ENCODE measurements around the gene ERCC2. TPM values are rescaled to one million over a fixed set of nuclear protein-coding genes. Genes with fewer than 3 reads are reported as not detected.
A peak's percentile ranks its signal among the peaks of the same experiment; 100 is the strongest.
"Not testable (repeated sequence)": the region's sequence is repeated elsewhere in the genome, so short reads cannot be mapped to it uniquely, and the experiment has no call there.

The ERCC2 gene
- total RNA-seq, 1 donor = 52.5 TPM

GRCh38 chr19:45340232-45340898, 30.0 kb downstream of the ERCC2 start, which contains the start of gene KLC3:
Gene KLC3 (plus strand): TSS chr19:45340750. CDS start chr19:45345542, 4,792 bp downstream.
- TF ChIP-seq, protein P1, sequence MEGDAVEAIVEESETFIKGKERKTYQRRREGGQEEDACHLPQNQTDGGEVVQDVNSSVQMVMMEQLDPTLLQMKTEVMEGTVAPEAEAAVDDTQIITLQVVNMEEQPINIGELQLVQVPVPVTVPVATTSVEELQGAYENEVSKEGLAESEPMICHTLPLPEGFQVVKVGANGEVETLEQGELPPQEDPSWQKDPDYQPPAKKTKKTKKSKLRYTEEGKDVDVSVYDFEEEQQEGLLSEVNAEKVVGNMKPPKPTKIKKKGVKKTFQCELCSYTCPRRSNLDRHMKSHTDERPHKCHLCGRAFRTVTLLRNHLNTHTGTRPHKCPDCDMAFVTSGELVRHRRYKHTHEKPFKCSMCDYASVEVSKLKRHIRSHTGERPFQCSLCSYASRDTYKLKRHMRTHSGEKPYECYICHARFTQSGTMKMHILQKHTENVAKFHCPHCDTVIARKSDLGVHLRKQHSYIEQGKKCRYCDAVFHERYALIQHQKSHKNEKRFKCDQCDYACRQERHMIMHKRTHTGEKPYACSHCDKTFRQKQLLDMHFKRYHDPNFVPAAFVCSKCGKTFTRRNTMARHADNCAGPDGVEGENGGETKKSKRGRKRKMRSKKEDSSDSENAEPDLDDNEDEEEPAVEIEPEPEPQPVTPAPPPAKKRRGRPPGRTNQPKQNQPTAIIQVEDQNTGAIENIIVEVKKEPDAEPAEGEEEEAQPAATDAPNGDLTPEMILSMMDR (IDR thresholded peaks at IDR 0.05; ENCODE audit: extremely low read depth, low read depth, low read length) = no peak
- peaks cover 5% of the 10 kb centered on the region for H3K4me1 ChIP-seq (ENCODE audit: insufficient read depth, low read length)
- H3K4me2 ChIP-seq (ENCODE audit: insufficient read depth, low read length) = peak within 1 kb of the TSS; percentile 30

GRCh38 chr19:45339629-45340028, 30.7 kb downstream of the ERCC2 start:
- H3K4me1 ChIP-seq (ENCODE audit: insufficient read depth, low read length) = peaks cover 5% of the 10 kb centered on the region

More at GRCh38 chr19:45340232-45340898, 30.0 kb downstream of the ERCC2 start, which contains the start of gene KLC3:
- Histone ChIP-seq H3K27me3 (ENCODE audit: insufficient read depth, low read length) (peaks cover 15% of the 10 kb centered on the region), H3K27ac (ENCODE audit: low read depth, low read length) (no peak within 1 kb of the TSS), H2AFZ (ENCODE audit: low read length) (no peak within 1 kb of the TSS), H3K9me3 (ENCODE audit: low read depth, low read length) (no peaks in the 10 kb centered on the region), H3K36me3 (ENCODE audit: insufficient read depth, low read length) (no peaks in the 10 kb centered on the region), H4K20me1 (ENCODE audit: insufficient read depth, low read length) (no peaks in the 10 kb centered on the region), H3K79me2 (ENCODE audit: insufficient read depth, low read length) (no peaks in the 10 kb centered on the region), H3K4me3 (ENCODE audit: insufficient read depth, low read length) (peak within 1 kb of the TSS; percentile 42)
- DNase-seq (ENCODE audit: insufficient read length, low spot score, missing footprints) = peak; percentile 83

GRCh38 chr19:45336696-45337251, 33.6 kb downstream of the ERCC2 start:
- Histone ChIP-seq H3K4me3 (ENCODE audit: insufficient read depth, low read length) (no peak overlapping the region), H3K79me2 (ENCODE audit: insufficient read depth, low read length) (no peaks in the 10 kb centered on the region), H3K27me3 (ENCODE audit: insufficient read depth, low read length) (peaks cover 13% of the 10 kb centered on the region), H3K27ac (ENCODE audit: low read depth, low read length) (no peak overlapping the region), H3K9me3 (ENCODE audit: low read depth, low read length) (no peaks in the 10 kb centered on the region), H3K4me2 (ENCODE audit: insufficient read depth, low read length) (no peak overlapping the region), H2AFZ (ENCODE audit: low read length) (no peak overlapping the region), H3K36me3 (ENCODE audit: insufficient read depth, low read length) (no peaks in the 10 kb centered on the region), H3K4me1 (ENCODE audit: insufficient read depth, low read length) (peaks cover 5% of the 10 kb centered on the region), H4K20me1 (ENCODE audit: insufficient read depth, low read length) (no peaks in the 10 kb centered on the region)
- TF ChIP-seq, protein P1 (IDR thresholded peaks at IDR 0.05; ENCODE audit: extremely low read depth, low read depth, low read length) = no peak
- DNase-seq (ENCODE audit: insufficient read length, low spot score, missing footprints) = peak; percentile 56

More at GRCh38 chr19:45339629-45340028, 30.7 kb downstream of the ERCC2 start:
- Histone ChIP-seq H2AFZ (ENCODE audit: low read length) (no peak overlapping the region), H3K4me2 (ENCODE audit: insufficient read depth, low read length) (no peak overlapping the region), H3K27me3 (ENCODE audit: insufficient read depth, low read length) (peaks cover 15% of the 10 kb centered on the region), H3K36me3 (ENCODE audit: insufficient read depth, low read length) (no peaks in the 10 kb centered on the region), H4K20me1 (ENCODE audit: insufficient read depth, low read length) (no peaks in the 10 kb centered on the region), H3K27ac (ENCODE audit: low read depth, low read length) (no peak overlapping the region), H3K9me3 (ENCODE audit: low read depth, low read length) (no peaks in the 10 kb centered on the region), H3K79me2 (ENCODE audit: insufficient read depth, low read length) (no peaks in the 10 kb centered on the region), H3K4me3 (ENCODE audit: insufficient read depth, low read length) (no peak overlapping the region)
- DNase-seq (ENCODE audit: insufficient read length, low spot score, missing footprints) = peak; percentile 58
- TF ChIP-seq, protein P1 (IDR thresholded peaks at IDR 0.05; ENCODE audit: extremely low read depth, low read depth, low read length) = no peak

DNA sequence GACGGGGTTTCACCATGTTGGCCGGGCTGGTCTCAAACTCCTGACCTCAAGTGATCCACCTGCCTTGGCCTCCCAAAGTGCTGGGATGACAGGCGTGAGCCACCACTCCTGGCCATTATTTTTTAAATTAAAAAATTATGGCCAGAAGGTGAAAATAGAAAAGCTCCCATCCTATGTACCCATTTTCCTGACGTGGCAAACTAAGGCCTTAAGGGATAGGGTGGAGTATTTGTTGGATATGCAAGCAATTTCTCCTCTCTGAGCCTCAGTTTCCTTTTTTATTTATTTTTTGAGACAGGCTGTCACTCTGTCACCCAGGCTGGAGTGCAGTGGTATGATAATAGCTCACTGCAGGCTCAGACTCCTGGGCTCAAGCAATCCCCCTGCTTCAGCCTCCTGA, 35.5 kb downstream of the ERCC2 start:
- not testable (repeated sequence) for H3K4me1 ChIP-seq (ENCODE audit: insufficient read depth, low read length); DNase-seq (ENCODE audit: insufficient read length, low spot score, missing footprints); H3K79me2 ChIP-seq (ENCODE audit: insufficient read depth, low read length); H3K27me3 ChIP-seq (ENCODE audit: insufficient read depth, low read length); H3K36me3 ChIP-seq (ENCODE audit: insufficient read depth, low read length); H3K4me3 ChIP-seq (ENCODE audit: insufficient read depth, low read length); H3K27ac ChIP-seq (ENCODE audit: low read depth, low read length); H4K20me1 ChIP-seq (ENCODE audit: insufficient read depth, low read length); H3K4me2 ChIP-seq (ENCODE audit: insufficient read depth, low read length); H3K9me3 ChIP-seq (ENCODE audit: low read depth, low read length); H2AFZ ChIP-seq (ENCODE audit: low read length)

All from osteoblast (primary cell).